Superior temporal gyrus (tissue), 1 donor: Measurements from ENCODE around the gene AAR2.

Source experiments
- DNase-seq: peaks from one replicate; pipeline ENCODE4 v3.0.0-alpha.2; 2016; ENCODE audit errors: extremely low spot score

The AAR2 gene

GRCh38 chr20:36279776-36280175 is 43.5 kb downstream of the AAR2 start:
- no peak for DNase-seq

GRCh38 chr20:36281785-36282380 is 45.6 kb downstream of the AAR2 start:
- DNase-seq, result no peak

GRCh38 chr20:36284751-36285150 is 48.5 kb downstream of the AAR2 start:
- no peak for DNase-seq

- DNase-seq, result no peak
Measured at GRCh38 chr20:36285746-36286447, 49.6 kb downstream of the AAR2 start.

GRCh38 chr20:36297656-36298055 is 61.4 kb downstream of the AAR2 start:
- no peak for DNase-seq

- no peak for DNase-seq
Measured at GRCh38 chr20:36298061-36298460, 61.8 kb downstream of the AAR2 start.

GRCh38 chr20:36298795-36299339 is 62.6 kb downstream of the AAR2 start:
- no peak for DNase-seq

- DNase-seq, result no peak
Measured at GRCh38 chr20:36299459-36299858, 63.2 kb downstream of the AAR2 start.

GRCh38 chr20:36301359-36302119 is 65.3 kb downstream of the AAR2 start:
- DNase-seq, result no peak

- DNase-seq, result no peak
Measured at GRCh38 chr20:36303020-36303595, 66.8 kb downstream of the AAR2 start.

GRCh38 chr20:36303831-36304230 is 67.6 kb downstream of the AAR2 start:
- DNase-seq, result no peak

GRCh38 chr20:36304786-36305495 is 68.7 kb downstream of the AAR2 start:
- no peak for DNase-seq

- no peak for DNase-seq
Measured at GRCh38 chr20:36305602-36306551, 69.6 kb downstream of the AAR2 start, which contains the start of gene DLGAP4. DLGAP4 (plus strand) TSS chr20:36306339; CDS start chr20:36431718, 125,379 bp downstream.
